ENCODE data around the gene SBF1.

The SBF1 gene

GRCh38 chr22:50396751-50397370, 78.0 kb downstream of the SBF1 start:
- no peak for DNase-seq

Data from NCI-H2171 (cell line).